Measurements from ENCODE around the gene F2. TPM values are rescaled to one million over a fixed set of nuclear protein-coding genes. Genes with fewer than 3 reads are reported as not detected.
A peak's percentile ranks its signal among the peaks of the same experiment; 100 is the strongest.

The F2 gene
- total and polyA plus RNA-seq, 2 of the 13 experiments (the other 11 are each of a cell fraction or from before 2014, with no cell fraction given): 330 to 801 TPM

- TF ChIP-seq, protein P1, sequence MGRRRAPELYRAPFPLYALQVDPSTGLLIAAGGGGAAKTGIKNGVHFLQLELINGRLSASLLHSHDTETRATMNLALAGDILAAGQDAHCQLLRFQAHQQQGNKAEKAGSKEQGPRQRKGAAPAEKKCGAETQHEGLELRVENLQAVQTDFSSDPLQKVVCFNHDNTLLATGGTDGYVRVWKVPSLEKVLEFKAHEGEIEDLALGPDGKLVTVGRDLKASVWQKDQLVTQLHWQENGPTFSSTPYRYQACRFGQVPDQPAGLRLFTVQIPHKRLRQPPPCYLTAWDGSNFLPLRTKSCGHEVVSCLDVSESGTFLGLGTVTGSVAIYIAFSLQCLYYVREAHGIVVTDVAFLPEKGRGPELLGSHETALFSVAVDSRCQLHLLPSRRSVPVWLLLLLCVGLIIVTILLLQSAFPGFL (CRISPR knock-in tag; IDR thresholded peaks at IDR 0.05): no peak
- no peak for TF ChIP-seq DR1 (CRISPR knock-in tag; IDR thresholded peaks at IDR 0.05)
- no peak for TF ChIP-seq ZNF720 (CRISPR knock-in tag; IDR thresholded peaks at IDR 0.05)
- peak; percentile 66; the same call in 1 of the 2 replicates for TF ChIP-seq ZC3H13 (CRISPR knock-in tag; IDR thresholded peaks at IDR 0.05)
- TF ChIP-seq, protein P2, sequence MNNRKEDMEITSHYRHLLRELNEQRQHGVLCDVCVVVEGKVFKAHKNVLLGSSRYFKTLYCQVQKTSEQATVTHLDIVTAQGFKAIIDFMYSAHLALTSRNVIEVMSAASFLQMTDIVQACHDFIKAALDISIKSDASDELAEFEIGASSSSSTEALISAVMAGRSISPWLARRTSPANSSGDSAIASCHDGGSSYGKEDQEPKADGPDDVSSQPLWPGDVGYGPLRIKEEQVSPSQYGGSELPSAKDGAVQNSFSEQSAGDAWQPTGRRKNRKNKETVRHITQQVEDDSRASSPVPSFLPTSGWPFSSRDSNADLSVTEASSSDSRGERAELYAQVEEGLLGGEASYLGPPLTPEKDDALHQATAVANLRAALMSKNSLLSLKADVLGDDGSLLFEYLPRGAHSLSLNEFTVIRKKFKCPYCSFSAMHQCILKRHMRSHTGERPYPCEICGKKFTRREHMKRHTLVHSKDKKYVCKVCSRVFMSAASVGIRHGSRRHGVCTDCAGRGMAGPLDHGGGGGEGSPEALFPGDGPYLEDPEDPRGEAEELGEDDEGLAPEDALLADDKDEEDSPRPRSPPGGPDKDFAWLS (CRISPR knock-in tag; IDR thresholded peaks at IDR 0.05; ENCODE audit: borderline replicate concordance): no peak
- no peak for TF ChIP-seq ZNF850 (CRISPR knock-in tag; conservative IDR thresholded peaks at IDR 0.05)
- no peak for TF ChIP-seq CSRNP2 (CRISPR knock-in tag; conservative IDR thresholded peaks at IDR 0.05; ENCODE audit: low read depth)
- TF ChIP-seq POLR2AphosphoS5 (IDR thresholded peaks at IDR 0.05; ENCODE audit: low read depth, low read length): 0 out of 2 replicates have a peak, but pooled peaks have one; percentile 39
- TF ChIP-seq ZSCAN30 (CRISPR knock-in tag; IDR thresholded peaks at IDR 0.05): no peak
These were observed 24.0 kb downstream of the F2 start (continued) for GRCh38 chr11:46743043-46743442.
